ENCODE data around the gene DTNB.
"Not testable (repeated sequence)": the region's sequence is repeated elsewhere in the genome, so short reads cannot be mapped to it uniquely, and the experiment has no call there.

Gene DTNB

DNA sequence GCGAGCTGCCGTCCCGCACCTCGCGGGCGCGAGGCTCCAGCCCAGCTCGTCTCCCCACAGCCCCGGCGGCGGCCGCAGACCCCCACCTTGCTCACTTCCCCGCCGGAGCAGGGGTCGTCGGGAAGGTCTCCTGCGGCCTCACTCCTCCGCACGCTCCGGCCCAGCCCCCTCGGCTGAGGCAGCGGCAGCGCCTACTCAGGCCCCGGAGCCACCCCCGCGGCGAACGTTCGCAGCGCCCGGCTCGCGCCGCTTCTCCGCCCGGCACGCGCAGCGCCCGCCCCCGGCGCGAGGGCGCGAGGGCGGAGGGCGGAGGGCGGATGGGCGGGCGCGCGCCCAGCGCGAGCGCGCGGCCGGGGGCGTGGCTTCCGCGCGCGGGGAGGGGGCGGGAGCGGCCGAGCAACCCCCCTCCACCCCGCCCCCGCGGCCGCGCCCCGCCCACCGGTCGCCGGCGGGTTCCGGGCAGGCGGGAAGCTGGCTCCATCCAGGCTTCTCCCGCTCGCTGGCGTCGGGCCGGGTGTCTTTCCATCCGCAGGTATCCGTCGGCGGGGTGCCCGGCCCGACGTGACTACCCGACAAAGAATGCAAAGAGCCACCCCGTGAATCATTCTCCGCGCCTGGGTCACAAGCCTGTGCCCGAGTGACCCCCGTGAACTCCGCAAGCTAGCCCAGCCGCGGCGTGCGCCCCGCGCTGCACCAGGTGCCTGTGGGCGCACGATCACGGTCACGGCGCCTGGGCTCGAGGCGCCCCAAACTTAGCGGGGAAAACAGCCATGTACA lies at the start of gene DTNB:
DTNB (minus strand) TSS at position 278 of the 777 bp plus-strand sequence. CDS start 20,917 bp downstream, outside the sequence.
- peak in 1 of 2 experiments; percentile 38 for DNase-seq (ENCODE audit: low read depth in 2 of 2)

GRCh38 chr2:25722224-25722623 lies 48.8 kb upstream of the DTNB start:
- no peak for DNase-seq (ENCODE audit: low read depth in 2 of 2)

- no peak for DNase-seq (ENCODE audit: low read depth in 2 of 2)
Measured at GRCh38 chr2:25720575-25720974, 47.2 kb upstream of the DTNB start.

DNA sequence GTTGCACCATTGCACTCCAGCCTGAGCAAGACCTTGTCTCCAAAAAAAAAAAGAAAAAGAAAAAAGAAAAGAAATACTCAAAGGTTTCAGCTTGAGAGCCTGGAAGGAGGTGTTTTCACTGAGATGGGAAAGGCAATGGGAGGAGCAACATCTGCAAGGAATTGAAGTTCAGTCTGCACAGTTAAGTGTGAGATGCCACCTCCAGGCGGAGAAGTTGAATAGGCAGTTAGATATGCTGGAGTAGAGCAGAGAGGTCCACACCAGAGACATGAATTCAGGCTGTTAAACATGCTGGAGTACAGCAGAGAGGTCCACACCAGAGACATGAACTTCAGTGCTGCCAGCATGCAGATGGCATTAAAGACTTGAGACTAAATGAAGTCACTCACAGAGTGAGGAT lies 41.4 kb upstream of the DTNB start:
- DNase-seq (ENCODE audit: low read depth in 2 of 2): no peak

DNA sequence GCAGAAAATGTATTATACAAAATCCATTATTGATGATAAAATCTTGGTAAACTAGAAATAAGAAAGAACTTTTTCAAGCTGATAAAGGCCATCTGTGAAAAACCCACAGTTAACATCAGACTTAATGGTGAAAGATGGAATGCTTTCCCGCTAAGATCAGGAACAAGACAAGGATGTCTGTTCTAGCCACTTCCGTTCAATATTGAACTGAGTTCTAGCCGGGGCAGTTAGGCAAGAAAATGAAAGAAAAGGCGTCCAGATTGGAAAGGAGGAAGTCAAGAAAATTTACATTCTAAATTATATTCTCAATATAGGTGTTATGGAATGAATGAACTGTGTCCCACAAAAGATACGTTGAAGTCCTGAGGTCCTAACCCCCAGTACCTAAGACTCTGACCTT lies 39.1 kb upstream of the DTNB start:
- no peak for DNase-seq (ENCODE audit: low read depth in 2 of 2)

GRCh38 chr2:25711675-25712354 lies 38.4 kb upstream of the DTNB start:
- no peak for DNase-seq (ENCODE audit: low read depth in 2 of 2)

DNA sequence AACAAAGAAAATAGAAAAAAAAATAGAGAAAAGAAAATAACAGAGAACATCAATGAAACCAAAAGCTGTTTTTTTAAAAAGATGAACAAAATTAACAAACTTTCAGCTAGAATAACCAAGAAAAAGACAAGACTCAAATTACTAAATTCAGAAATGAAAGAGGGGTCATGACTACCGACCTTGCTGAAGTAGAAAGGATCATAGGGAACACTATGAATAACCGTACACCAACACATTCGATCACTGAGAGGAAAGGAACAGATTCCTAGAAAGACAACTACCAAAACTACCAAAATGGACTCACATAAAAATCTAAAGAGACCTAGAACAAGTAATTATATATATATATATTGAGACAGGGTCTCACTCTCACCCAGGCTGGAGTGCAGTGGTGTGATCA lies 37.4 kb upstream of the DTNB start:
- no peak for DNase-seq (ENCODE audit: low read depth in 2 of 2)

- DNase-seq (ENCODE audit: low read depth in 2 of 2): no peak
Measured at GRCh38 chr2:25709349-25709748, 36.0 kb upstream of the DTNB start.

DNA sequence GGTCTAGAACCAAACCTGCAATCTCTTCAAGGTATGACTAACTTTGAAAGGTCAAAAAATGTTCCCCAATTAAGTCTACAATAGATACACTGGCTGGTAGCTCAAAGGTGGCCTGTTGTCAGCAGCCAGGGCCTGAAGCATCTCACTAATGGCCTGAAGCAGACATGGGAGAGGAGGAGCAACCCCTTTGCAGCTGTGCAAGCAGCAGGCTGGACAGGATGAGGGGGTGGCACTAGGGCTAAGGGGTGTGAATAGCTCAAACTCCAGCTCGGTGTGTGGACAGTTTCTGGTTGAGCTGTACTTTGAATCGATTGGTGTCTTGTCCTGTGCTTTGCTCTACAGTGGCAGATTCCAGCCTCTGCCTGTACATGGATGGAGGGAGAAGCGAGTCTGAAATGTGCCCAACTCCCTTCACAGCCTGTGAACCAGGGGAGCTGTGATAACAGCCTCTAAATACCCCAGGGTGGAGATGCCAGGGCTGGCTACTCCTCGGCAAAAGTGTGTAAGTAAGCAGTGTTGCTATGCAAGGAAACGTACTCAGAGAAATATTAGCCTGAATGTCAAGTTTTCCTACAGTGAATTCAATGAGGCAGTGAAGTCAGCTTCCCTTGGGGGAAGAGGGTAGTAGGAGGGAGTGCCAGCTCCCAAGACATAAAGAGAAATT lies 34.7 kb upstream of the DTNB start:
- DNase-seq (ENCODE audit: low read depth in 2 of 2): no peak

GRCh38 chr2:25705575-25705974 lies 32.2 kb upstream of the DTNB start:
- not testable (repeated sequence) for DNase-seq (ENCODE audit: low read depth in 2 of 2)

GRCh38 chr2:25701801-25702200 lies 28.4 kb upstream of the DTNB start:
- DNase-seq (ENCODE audit: low read depth in 2 of 2): no peak

DNA sequence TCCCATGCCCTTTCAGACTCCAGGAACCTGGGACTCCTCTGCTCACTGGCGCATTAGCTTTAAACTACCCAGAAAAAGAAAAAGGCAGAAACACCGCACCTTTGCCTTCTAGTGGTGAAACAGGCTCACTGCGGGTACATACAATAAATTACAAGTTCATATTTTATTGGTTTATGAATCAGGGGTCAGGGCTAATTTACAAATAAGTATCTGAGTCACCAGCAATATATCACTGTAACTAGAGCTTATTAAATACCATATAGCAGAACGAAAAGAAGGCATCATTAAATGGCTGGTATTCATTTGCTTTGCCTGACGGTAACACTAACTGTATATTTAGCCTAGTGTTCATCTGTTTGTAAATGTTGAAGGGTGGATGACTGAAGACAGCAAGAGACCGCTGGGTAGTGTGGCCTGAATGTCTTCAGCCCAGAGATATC lies 26.9 kb upstream of the DTNB start:
- DNase-seq (ENCODE audit: low read depth in 2 of 2): peak in 1 of 2 experiments; percentile 6

DNA sequence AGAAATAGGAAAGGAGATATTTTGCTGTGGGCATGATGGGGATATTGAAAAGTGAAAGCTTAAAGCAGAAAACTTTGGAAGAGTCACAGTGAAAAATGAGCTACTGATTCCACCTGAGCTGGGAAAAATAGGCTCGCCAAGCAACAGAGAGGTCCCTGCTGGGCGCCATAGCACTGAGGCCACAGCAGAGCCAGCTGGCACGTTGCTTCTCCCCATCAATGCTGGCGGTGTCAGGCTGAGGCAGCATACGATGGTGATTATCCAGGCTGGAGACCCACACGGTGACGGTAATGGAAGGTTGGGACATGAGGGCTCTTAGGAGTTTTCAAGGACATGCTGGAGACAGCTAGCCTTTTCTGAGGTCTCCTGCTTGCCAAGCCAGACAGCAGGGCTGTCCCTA lies 25.8 kb upstream of the DTNB start:
- no peak for DNase-seq (ENCODE audit: low read depth in 2 of 2)

DNA sequence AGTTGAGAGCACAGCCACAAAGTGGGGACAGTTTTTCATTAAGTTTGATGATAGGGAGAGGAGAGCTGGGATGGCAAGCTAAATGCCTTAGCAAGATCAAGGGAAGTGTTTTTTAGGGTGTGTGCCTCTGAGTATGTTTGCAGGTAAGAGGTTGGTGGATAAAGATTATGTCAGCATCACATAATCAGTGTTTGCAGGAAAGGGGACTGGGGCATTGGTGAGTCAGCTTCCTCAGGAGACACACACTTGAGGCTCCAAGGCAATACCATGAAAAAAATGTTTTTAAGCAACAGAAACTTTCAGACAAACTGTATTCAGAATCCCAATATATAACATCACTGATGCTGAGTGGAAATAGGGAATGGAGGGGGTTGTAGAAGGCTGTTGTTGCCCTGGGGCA lies 25.4 kb upstream of the DTNB start:
- DNase-seq (ENCODE audit: low read depth in 2 of 2): no peak

DNA sequence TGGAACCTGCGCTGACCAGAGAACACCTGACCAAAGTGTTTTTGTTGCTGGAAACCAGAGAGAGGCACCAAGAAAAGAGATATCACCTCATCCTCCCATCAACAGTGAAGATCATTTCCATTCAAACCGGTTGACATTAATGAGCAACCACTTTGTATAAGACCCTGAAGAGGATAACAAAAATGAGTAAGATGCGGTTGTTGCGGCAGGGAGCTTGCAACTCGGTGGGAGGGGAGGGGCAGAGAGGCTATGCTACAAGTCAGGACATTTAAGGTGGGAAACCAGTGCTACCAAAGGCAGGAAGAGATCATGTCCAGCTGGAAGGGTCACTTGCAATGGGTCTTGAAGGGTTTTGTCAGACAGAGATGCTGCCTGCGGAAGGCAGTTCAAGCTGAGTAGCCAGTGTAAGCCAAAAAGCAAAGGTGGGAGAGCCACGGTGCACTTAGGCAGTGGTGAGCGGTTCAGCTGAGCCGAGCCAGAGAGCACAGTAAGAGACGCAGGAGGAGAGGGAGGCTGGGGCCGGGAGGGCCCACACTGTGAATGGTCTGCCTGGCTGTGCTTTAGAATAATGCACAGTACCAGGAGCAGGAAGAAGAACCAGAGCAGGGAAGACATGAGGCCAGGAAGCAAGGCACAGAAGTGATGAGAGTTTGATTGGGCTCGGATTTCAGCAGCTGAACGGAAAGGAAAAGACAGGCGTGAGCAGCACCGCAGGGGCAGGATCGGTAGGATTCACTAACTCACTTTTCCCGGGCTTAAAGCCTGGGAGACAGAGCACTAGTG lies 24.4 kb upstream of the DTNB start:
- no peak for DNase-seq (ENCODE audit: low read depth in 2 of 2)

DNA sequence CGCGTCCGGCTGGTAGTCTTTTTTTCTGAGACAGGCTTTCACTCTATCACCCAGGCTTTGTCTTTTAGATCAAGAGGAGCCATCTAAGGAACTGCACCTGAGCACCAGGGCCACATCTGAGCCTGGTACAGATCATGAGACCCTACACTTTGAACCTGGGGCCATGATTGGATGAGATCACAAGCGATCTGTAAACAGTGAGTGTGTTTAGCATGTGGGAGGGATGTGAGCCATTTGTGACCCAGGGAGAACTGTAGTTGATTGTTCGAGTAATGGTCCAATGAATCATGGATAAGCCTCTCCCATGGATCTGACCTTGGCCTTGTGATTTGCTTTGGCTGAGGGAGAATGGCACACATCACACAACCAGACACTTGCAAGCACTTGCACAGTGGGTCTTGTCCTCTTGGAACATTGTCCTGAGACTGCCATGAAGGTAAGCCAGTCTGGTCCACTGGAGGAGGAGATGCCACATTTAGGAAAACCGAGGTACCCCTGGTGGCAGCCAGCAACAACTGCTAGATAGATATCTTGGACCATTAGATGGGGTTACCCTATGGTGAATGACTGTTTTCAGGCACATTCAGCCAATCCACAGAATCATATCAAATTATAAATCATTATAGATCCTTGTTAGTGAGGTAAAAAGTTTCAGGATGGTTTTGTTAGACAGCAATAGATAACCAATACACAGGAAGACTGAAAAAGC lies 19.5 kb upstream of the DTNB start:
- no peak for DNase-seq (ENCODE audit: low read depth in 2 of 2)

GRCh38 chr2:25692143-25692542 lies 18.8 kb upstream of the DTNB start:
- no peak for DNase-seq (ENCODE audit: low read depth in 2 of 2)

- DNase-seq (ENCODE audit: low read depth in 2 of 2): no peak
Measured at GRCh38 chr2:25690058-25690457, 16.7 kb upstream of the DTNB start.

DNA sequence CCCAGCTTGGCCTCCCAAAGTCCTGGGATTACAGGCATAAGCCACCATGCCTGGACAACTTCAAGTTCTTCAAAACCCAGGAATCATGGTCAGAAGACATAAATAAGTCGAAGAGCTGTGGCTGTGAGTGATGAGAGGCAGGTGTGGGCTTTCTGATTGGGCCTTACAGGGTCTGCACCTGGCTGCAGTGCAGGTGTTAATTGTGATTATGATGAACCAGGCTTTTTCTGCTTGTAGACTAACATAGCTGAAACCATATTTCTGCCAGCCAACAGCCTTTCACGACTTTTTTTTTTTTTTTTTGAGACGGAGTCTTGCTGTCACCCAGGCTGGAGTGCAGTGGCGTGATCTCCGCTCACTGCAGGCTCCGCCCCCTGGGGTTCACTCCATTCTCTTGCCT lies 14.9 kb upstream of the DTNB start:
- DNase-seq (ENCODE audit: low read depth in 2 of 2): no peak

GRCh38 chr2:25685741-25686140 lies 12.4 kb upstream of the DTNB start:
- no peak for DNase-seq (ENCODE audit: low read depth in 2 of 2)

Measured in fibroblast of skin of left biceps (primary cell).